ENCODE results near the gene EFNA3. TPM values are rescaled to one million over a fixed set of nuclear protein-coding genes. Genes with fewer than 3 reads are reported as not detected.

Gene EFNA3
- polyA plus RNA-seq, 1 donor from 2014 or later = 12.2 TPM

GRCh38 chr1:155043793-155044192, 34.8 kb upstream of the EFNA3 start:
- no peak for TF ChIP-seq EZH2 (IDR thresholded peaks at IDR 0.05; ENCODE audit: borderline replicate concordance, insufficient read depth, low read length, poor library complexity, severe bottlenecking)
- no peak for TF ChIP-seq RAD21 (conservative IDR thresholded peaks at IDR 0.05)
- TF ChIP-seq TAF1 (IDR thresholded peaks at IDR 0.05; ENCODE audit: low read depth) = no peak
- no peak for TF ChIP-seq REST (IDR thresholded peaks at IDR 0.05; ENCODE audit: borderline replicate concordance)
- TF ChIP-seq, protein P1, sequence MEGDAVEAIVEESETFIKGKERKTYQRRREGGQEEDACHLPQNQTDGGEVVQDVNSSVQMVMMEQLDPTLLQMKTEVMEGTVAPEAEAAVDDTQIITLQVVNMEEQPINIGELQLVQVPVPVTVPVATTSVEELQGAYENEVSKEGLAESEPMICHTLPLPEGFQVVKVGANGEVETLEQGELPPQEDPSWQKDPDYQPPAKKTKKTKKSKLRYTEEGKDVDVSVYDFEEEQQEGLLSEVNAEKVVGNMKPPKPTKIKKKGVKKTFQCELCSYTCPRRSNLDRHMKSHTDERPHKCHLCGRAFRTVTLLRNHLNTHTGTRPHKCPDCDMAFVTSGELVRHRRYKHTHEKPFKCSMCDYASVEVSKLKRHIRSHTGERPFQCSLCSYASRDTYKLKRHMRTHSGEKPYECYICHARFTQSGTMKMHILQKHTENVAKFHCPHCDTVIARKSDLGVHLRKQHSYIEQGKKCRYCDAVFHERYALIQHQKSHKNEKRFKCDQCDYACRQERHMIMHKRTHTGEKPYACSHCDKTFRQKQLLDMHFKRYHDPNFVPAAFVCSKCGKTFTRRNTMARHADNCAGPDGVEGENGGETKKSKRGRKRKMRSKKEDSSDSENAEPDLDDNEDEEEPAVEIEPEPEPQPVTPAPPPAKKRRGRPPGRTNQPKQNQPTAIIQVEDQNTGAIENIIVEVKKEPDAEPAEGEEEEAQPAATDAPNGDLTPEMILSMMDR (IDR thresholded peaks at IDR 0.05; ENCODE audit: poor library complexity, severe bottlenecking) = no peak
- no peak for TF ChIP-seq SMC3 (conservative IDR thresholded peaks at IDR 0.05; ENCODE audit: poor library complexity)
- no peak for TF ChIP-seq EP300 (conservative IDR thresholded peaks at IDR 0.05; ENCODE audit: poor library complexity, severe bottlenecking)
- no peak for TF ChIP-seq MXI1 (conservative IDR thresholded peaks at IDR 0.05; ENCODE audit: poor library complexity, severe bottlenecking)
- TF ChIP-seq POLR2AphosphoS5 (IDR thresholded peaks at IDR 0.05) = no peak
- Histone ChIP-seq H3K27ac (ENCODE audit: low read length) (no peak overlapping the region), H3K4me2 (ENCODE audit: low read length) (no peak overlapping the region), H2AFZ (ENCODE audit: low read depth, low read length) (no peak overlapping the region), H4K20me1 (ENCODE audit: insufficient read depth) (no peaks in the 10 kb centered on the region), H3K9me2 (ENCODE audit: insufficient read depth, low read length) (no peaks in the 10 kb centered on the region), H3K9ac (ENCODE audit: low read length) (no peak overlapping the region), H3K79me2 (replicated peaks; ENCODE audit: insufficient read depth, low read length) (no peaks in the 10 kb centered on the region), H3K27me3 (ENCODE audit: insufficient read depth, low read depth, low read length) (no peaks in the 10 kb centered on the region), H3F3A (ENCODE audit: insufficient read depth, low read length, poor library complexity, severe bottlenecking) (no peaks in the 10 kb centered on the region), H3K36me3 (ENCODE audit: insufficient read depth, low read length) (no peaks in the 10 kb centered on the region), H3K4me3 (ENCODE audit: low read length) (no peak overlapping the region), H3K9me3 (ENCODE audit: low read length) (no peaks in the 10 kb centered on the region)

DNA sequence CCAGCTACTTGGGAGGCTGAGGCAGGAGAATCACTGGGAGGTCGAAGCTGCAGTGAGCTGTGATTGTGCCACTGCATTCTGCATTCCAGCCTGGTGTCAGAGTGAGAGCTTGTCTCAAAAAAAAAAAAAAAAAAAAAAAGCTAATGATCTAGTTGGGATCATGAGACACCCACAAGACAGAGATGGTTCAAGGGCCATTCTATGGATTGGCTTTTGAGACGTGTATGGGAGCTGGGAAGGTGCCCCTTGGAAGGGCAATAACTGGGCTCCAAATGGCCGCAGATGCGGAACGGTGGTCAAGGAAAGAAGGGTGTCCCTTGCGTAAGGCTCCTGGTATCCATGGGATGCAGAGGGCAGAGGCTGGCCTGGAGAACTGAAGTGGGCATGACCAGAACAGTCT, 34.3 kb upstream of the EFNA3 start:
- no peak overlapping the region for H3K9ac ChIP-seq (ENCODE audit: low read length)
- no peaks in the 10 kb centered on the region for H3K79me2 ChIP-seq (replicated peaks; ENCODE audit: insufficient read depth, low read length)
- H3K36me3 ChIP-seq (ENCODE audit: insufficient read depth, low read length) = no peaks in the 10 kb centered on the region
- no peak overlapping the region for H3K4me3 ChIP-seq (ENCODE audit: low read length)
- H3K4me2 ChIP-seq (ENCODE audit: low read length) = no peak overlapping the region
- no peaks in the 10 kb centered on the region for H3F3A ChIP-seq (ENCODE audit: insufficient read depth, low read length, poor library complexity, severe bottlenecking)
- TF ChIP-seq POLR2AphosphoS5 (IDR thresholded peaks at IDR 0.05) (no peak), EZH2 (IDR thresholded peaks at IDR 0.05; ENCODE audit: borderline replicate concordance, insufficient read depth, low read length, poor library complexity, severe bottlenecking) (no peak)
- H3K27me3 ChIP-seq (ENCODE audit: insufficient read depth, low read depth, low read length) = no peaks in the 10 kb centered on the region
- no peaks in the 10 kb centered on the region for H4K20me1 ChIP-seq (ENCODE audit: insufficient read depth)
- H3K9me2 ChIP-seq (ENCODE audit: insufficient read depth, low read length) = no peaks in the 10 kb centered on the region
- no peak overlapping the region for H3K27ac ChIP-seq (ENCODE audit: low read length)
- no peak overlapping the region for H2AFZ ChIP-seq (ENCODE audit: low read depth, low read length)
- no peaks in the 10 kb centered on the region for H3K9me3 ChIP-seq (ENCODE audit: low read length)

Measured in neural cell (in vitro differentiated cells).